Measurements from ENCODE around the gene EEF1AKMT3. TPM values are rescaled to one million over a fixed set of nuclear protein-coding genes. Genes with fewer than 3 reads are reported as not detected.
A peak's percentile ranks its signal among the peaks of the same experiment; 100 is the strongest.

Gene EEF1AKMT3
- total and polyA plus RNA-seq, 4 donors = 3.6 to 11.5 (median 5.9) TPM

DNA sequence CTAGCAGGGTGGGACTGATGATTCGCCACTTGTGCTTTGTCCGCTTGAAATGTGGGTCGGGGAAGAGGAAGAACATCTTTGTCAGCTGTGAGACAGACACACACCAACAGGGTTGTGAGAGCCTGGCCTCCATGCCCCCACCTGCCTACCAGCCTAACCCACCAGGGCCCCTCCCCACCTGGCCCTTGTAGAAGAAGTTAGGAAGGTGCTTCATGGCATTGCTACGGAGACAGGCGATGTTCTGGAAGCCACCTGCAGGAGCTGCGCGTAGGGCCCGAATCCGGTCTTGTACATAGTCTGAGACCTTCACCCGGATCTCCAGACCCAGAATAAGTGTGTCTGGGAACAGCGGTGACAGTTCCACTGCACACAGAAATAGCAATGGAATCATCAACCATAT lies 2.8 kb upstream of the EEF1AKMT3 start:
- DNase-seq = no peak
- no peak overlapping the region for H3K9ac ChIP-seq (ENCODE audit: insufficient read depth in 1 of 2, low read length in 2 of 2)
- no peak overlapping the region for H3K27ac ChIP-seq (ENCODE audit: low read depth in 1 of 2, low read length in 1 of 2)
- H3K27me3 ChIP-seq (ENCODE audit: control insufficient read depth in 3 of 3, insufficient read depth in 3 of 3, low read length in 2 of 3) = peaks cover 0 to 29% (median 26%) of the 10 kb centered on the region in 3 donors
- WGBS, 2 donors = 97 to 99% methylated on average over 11 of the region's 11 CpGs
- peaks cover 3 to 13% (median 10%) of the 10 kb centered on the region in 4 donors for H3K36me3 ChIP-seq (ENCODE audit: control insufficient read depth in 4 of 4, insufficient read depth in 4 of 4, low read length in 4 of 4)
- no peaks in the 10 kb centered on the region for H3K9me3 ChIP-seq (ENCODE audit: control insufficient read depth in 4 of 4, insufficient read depth in 3 of 4, low read length in 3 of 4)
- H3K4me1 ChIP-seq (ENCODE audit: control insufficient read depth in 5 of 5, insufficient read depth in 5 of 5, low read length in 5 of 5) = peaks cover 6 to 39% (median 15%) of the 10 kb centered on the region in 5 donors
- TF ChIP-seq, protein P1, sequence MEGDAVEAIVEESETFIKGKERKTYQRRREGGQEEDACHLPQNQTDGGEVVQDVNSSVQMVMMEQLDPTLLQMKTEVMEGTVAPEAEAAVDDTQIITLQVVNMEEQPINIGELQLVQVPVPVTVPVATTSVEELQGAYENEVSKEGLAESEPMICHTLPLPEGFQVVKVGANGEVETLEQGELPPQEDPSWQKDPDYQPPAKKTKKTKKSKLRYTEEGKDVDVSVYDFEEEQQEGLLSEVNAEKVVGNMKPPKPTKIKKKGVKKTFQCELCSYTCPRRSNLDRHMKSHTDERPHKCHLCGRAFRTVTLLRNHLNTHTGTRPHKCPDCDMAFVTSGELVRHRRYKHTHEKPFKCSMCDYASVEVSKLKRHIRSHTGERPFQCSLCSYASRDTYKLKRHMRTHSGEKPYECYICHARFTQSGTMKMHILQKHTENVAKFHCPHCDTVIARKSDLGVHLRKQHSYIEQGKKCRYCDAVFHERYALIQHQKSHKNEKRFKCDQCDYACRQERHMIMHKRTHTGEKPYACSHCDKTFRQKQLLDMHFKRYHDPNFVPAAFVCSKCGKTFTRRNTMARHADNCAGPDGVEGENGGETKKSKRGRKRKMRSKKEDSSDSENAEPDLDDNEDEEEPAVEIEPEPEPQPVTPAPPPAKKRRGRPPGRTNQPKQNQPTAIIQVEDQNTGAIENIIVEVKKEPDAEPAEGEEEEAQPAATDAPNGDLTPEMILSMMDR (IDR thresholded peaks at IDR 0.05; ENCODE audit: control extremely low read depth, extremely low read depth) = no peak
- no peak overlapping the region for H3K4me3 ChIP-seq
- ATAC-seq (ENCODE audit: insufficient read depth, low FRiP score) = no peak

DNA sequence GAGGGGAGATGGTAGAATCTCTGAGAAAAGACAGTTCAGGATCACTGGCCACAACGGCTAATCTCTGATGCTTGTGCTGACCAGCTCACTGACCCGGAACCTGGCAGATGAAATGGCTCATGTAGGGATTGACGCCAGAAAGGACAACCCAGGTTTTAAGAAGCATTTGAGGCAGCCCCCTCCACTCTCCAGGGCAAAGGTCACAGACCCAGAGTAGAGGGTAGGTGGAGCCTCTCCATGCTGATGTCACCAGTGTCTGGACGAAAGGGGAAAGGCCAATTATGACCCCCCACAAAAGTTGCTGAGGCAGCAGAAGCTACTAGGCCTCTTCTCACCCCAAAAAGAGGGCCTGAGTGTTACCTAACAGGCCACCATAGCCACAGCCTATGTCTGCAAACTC lies 1.7 kb upstream of the EEF1AKMT3 start:
- Histone ChIP-seq H3K27me3 (ENCODE audit: control insufficient read depth in 3 of 3, insufficient read depth in 3 of 3, low read length in 2 of 3) (peaks cover 0 to 17% (median 16%) of the 10 kb centered on the region in 3 donors), H3K4me1 (ENCODE audit: control insufficient read depth in 5 of 5, insufficient read depth in 5 of 5, low read length in 5 of 5) (peaks cover 6 to 30% (median 10%) of the 10 kb centered on the region in 5 donors), H3K27ac (ENCODE audit: low read depth in 1 of 2, low read length in 1 of 2) (no peak overlapping the region), H3K4me3 (no peak overlapping the region), H3K9me3 (ENCODE audit: control insufficient read depth in 4 of 4, insufficient read depth in 3 of 4, low read length in 3 of 4) (no peaks in the 10 kb centered on the region), H3K36me3 (ENCODE audit: control insufficient read depth in 4 of 4, insufficient read depth in 4 of 4, low read length in 4 of 4) (peaks cover 3 to 13% (median 11%) of the 10 kb centered on the region in 4 donors), H3K9ac (ENCODE audit: insufficient read depth in 1 of 2, low read length in 2 of 2) (no peak overlapping the region)
- ATAC-seq (ENCODE audit: insufficient read depth, low FRiP score) (no peak), DNase-seq (no peak)
- TF ChIP-seq, protein P1 (IDR thresholded peaks at IDR 0.05; ENCODE audit: control extremely low read depth, extremely low read depth) = no peak
- WGBS, 2 donors = 85 to 88% methylated on average over 4 of the region's 4 CpGs

DNA sequence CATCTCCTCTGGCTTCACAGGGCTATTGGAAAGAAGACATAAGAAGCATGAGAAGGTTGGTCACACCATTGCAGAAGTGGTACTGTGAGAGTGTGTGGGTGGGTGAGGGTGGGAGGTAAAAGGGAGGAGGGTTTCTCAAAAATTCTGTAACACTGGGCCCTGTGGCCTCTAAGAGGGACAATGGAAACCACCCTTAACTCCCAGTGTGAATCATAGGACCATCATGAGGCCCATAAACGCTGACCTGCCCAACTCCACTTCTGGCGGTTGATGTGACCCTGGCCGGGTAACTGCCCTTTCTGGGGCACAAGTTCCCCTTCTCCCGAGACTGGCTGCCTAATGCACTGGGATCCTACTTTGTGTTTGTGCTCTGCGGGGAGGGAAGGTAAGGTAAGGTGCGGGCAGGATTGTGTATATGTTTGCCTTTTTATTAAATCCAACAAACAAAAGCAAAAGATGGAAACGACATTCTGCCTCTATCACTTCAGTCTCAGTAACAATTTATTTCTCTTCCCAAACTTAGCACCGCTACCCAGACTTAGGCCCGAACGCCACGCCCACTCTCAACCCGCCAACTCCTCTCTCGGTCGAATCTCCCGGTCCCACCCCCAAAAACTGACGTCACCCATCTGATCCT lies 1.1 kb upstream of the EEF1AKMT3 start:
- WGBS, 2 donors = 3% methylated on average over 16 of the region's 16 CpGs
- ATAC-seq (ENCODE audit: insufficient read depth, low FRiP score) = peak; percentile 78
- peaks cover 6 to 23% (median 9%) of the 10 kb centered on the region in 5 donors for H3K4me1 ChIP-seq (ENCODE audit: control insufficient read depth in 5 of 5, insufficient read depth in 5 of 5, low read length in 5 of 5)

More for the DNA sequence above, 1.1 kb upstream of the EEF1AKMT3 start:
- Histone ChIP-seq H3K27ac (ENCODE audit: low read depth in 1 of 2, low read length in 1 of 2) (peak overlapping the region; percentile 84 to 91), H3K9me3 (ENCODE audit: control insufficient read depth in 4 of 4, insufficient read depth in 3 of 4, low read length in 3 of 4) (no peaks in the 10 kb centered on the region), H3K4me3 (peak overlapping the region; percentile 83), H3K27me3 (ENCODE audit: control insufficient read depth in 3 of 3, insufficient read depth in 3 of 3, low read length in 2 of 3) (peaks cover 0 to 11% (median 11%) of the 10 kb centered on the region in 3 donors), H3K36me3 (ENCODE audit: control insufficient read depth in 4 of 4, insufficient read depth in 4 of 4, low read length in 4 of 4) (peaks cover 3 to 20% (median 11%) of the 10 kb centered on the region in 4 donors), H3K9ac (ENCODE audit: insufficient read depth in 1 of 2, low read length in 2 of 2) (peak overlapping the region; percentile 46 to 80)
- DNase-seq = peak; percentile 95 to 97 (median 97)
- TF ChIP-seq, protein P1 (IDR thresholded peaks at IDR 0.05; ENCODE audit: control extremely low read depth, extremely low read depth) = no peak

Data from lung (tissue), 12 donors.